Ascending aorta (tissue), 2 donors: ENCODE measurements around the gene CTNND2. TPM values are rescaled to one million over a fixed set of nuclear protein-coding genes. Genes with fewer than 3 reads are reported as not detected.

ENCODE experiments used
- DNase-seq, 2 donors: peaks; one replicate each; pipeline ENCODE4 v3.0.0-alpha.2; 2019; ENCODE audit warnings: low spot score in 2 of 2
- H3K27ac ChIP-seq, 2 donors: fragments of 200-600 bp; sonication (generic); one replicate each; pipeline ENCODE4 v1.5.1; 2016 to 2017; ENCODE audit warnings: mild to moderate bottlenecking in 1 of 2
- H3K27me3 ChIP-seq: fragments of 200-600 bp; sonication (generic); one replicate; pipeline ENCODE4 v1.5.1; 2017
- H3K36me3 ChIP-seq, 2 donors: fragments of 200-600 bp; sonication (generic); one replicate each; pipeline ENCODE4 v1.5.1; 2016
- H3K4me1 ChIP-seq, 2 donors: fragments of 200-600 bp; sonication (generic); one replicate each; pipeline ENCODE4 v1.5.1; 2016 to 2017; ENCODE audit warnings: mild to moderate bottlenecking in 1 of 2
- H3K4me3 ChIP-seq, 2 donors: fragments of 200-600 bp; sonication (generic); one replicate each; pipeline ENCODE4 v1.5.1; 2016 to 2017; ENCODE audit warnings: mild to moderate bottlenecking in 1 of 2
- H3K9me3 ChIP-seq, 2 donors: fragments of 200-600 bp; sonication (generic); one replicate each; pipeline ENCODE4 v1.5.1; 2016
- intact Hi-C: fragments of 100-400 bp; cut with DNase I; formaldehyde crosslinking; loops from one replicate; pipeline ENCODE4 v1.15.1; 2023
- total RNA-seq: library from RNA; depleted of rRNA; stranded (reverse); fragments of >200 nt; gene quantifications from one replicate; pipeline ENCODE4 v1.1.0, GENCODE V29; 2016
- TF ChIP-seq, protein P1 (sequence below), 3 experiments: fragments of 200-600 bp in 2 of 3; fragments of 450-650 bp in 1 of 3; sonication (generic) in 2 of 3; IDR thresholded peaks; one replicate each; pipeline ENCODE4 v1.5.1; 2016 to 2019; ENCODE audit warnings: antibody characterized with exemption in 3 of 3, mild to moderate bottlenecking in 1 of 3, moderate library complexity in 1 of 3

CTNND2 gene
- total RNA-seq, 1 donor from 2014 or later, result 0.11 TPM

DNA sequence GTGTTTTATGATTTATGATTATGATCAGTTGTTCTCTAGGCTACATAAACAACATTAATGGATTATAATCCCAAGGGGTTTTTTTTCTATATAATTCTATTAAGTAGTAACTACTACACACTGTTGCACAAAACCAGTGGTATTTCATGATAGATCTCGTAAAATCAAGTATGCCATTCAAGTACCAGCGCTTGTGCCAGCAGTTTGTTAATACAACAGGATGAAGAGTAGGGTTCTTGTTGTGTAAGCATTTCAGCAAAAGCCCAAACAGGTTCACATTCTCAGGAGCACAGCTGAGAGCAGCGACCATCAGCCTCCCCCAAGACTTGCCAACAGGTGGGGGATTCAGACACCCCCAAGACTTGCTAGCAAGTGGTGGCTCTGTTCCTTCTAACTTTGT, 88.8 kb downstream of the CTNND2 start:
- no peak for DNase-seq
- intact Hi-C loops, result no loop called here
- no peaks in the 10 kb centered on the region for H3K36me3 ChIP-seq
- no peak overlapping the region for H3K27ac ChIP-seq
- no peaks in the 10 kb centered on the region for H3K4me1 ChIP-seq
- H3K9me3 ChIP-seq, result no peaks in the 10 kb centered on the region
- H3K4me3 ChIP-seq, result no peak overlapping the region
- TF ChIP-seq, protein P1, sequence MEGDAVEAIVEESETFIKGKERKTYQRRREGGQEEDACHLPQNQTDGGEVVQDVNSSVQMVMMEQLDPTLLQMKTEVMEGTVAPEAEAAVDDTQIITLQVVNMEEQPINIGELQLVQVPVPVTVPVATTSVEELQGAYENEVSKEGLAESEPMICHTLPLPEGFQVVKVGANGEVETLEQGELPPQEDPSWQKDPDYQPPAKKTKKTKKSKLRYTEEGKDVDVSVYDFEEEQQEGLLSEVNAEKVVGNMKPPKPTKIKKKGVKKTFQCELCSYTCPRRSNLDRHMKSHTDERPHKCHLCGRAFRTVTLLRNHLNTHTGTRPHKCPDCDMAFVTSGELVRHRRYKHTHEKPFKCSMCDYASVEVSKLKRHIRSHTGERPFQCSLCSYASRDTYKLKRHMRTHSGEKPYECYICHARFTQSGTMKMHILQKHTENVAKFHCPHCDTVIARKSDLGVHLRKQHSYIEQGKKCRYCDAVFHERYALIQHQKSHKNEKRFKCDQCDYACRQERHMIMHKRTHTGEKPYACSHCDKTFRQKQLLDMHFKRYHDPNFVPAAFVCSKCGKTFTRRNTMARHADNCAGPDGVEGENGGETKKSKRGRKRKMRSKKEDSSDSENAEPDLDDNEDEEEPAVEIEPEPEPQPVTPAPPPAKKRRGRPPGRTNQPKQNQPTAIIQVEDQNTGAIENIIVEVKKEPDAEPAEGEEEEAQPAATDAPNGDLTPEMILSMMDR (IDR thresholded peaks at IDR 0.05), result no peak
- H3K27me3 ChIP-seq, result no peaks in the 10 kb centered on the region

DNA sequence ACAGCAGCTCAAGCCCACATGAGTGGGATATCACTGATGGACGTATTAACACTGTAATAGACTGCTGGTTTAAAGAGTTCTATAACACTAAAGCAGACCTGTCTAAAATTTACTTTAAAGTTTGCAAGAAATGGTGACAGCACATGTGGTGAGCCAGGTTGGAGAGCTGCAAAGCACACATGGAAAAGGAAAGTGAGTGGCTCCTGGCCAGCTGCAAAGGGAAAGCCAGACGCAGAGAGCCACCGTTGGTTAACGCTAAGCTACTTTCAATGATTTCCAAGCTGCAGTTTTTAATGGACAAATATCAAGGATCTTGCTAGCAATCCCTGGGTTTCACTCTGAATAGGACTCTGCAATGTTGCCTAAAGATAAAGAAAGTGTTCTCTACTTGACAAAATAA, 89.9 kb downstream of the CTNND2 start:
- TF ChIP-seq, protein P1 (IDR thresholded peaks at IDR 0.05), result no peak
- Histone ChIP-seq H3K36me3 (no peaks in the 10 kb centered on the region), H3K4me1 (no peaks in the 10 kb centered on the region), H3K4me3 (no peak overlapping the region), H3K27me3 (no peaks in the 10 kb centered on the region), H3K9me3 (no peaks in the 10 kb centered on the region), H3K27ac (no peak overlapping the region)
- intact Hi-C loops, result no loop called here
- DNase-seq, result no peak

DNA sequence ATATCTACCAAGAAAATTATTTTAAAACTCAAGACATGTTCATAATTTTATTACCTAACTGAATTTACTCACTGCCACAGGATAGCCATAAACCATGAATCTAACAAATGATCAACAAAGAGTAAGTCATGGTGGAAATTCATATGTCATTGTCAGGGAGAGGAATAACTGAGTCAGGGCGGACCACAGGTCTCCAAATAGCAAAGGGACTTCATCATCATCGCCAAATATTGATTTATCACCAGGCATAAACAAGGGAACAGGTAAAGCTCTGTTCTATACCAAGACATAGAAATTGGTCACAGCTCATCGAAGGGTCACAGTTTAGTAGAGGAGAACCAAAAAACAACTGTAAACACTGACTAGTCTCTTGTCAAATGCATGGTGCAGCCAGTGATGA, 94.8 kb downstream of the CTNND2 start:
- H3K36me3 ChIP-seq, result no peaks in the 10 kb centered on the region
- intact Hi-C loops, result no loop called here
- H3K9me3 ChIP-seq, result no peaks in the 10 kb centered on the region
- TF ChIP-seq, protein P1 (IDR thresholded peaks at IDR 0.05), result no peak
- H3K4me3 ChIP-seq, result no peak overlapping the region
- no peaks in the 10 kb centered on the region for H3K4me1 ChIP-seq
- H3K27ac ChIP-seq, result no peak overlapping the region
- H3K27me3 ChIP-seq, result no peaks in the 10 kb centered on the region
- DNase-seq, result no peak

DNA sequence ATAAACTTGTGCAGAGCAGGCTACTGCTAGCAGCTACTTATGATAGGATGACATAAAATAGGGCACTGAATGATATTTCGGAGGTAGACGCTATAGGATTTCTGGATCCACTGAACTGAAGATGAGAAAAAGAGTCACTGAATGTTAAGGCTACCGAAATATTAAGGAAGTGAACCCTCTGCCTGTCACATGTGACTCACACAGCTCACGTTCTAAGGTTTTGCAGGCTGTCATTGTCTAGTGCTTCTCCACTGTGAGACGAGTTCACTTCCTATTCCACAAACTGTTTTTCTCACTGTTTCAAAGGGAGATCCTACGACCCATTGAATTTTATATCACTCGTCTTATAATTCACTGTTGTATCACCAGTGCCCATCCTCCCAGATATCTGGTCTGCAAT, 100.8 kb downstream of the CTNND2 start:
- TF ChIP-seq, protein P1 (IDR thresholded peaks at IDR 0.05), result no peak
- H3K9me3 ChIP-seq, result no peaks in the 10 kb centered on the region
- H3K4me3 ChIP-seq, result no peak overlapping the region
- no peak for DNase-seq
- H3K27me3 ChIP-seq, result no peaks in the 10 kb centered on the region
- no peak overlapping the region for H3K27ac ChIP-seq
- H3K36me3 ChIP-seq, result no peaks in the 10 kb centered on the region
- H3K4me1 ChIP-seq, result no peaks in the 10 kb centered on the region
- intact Hi-C loops, result no loop called here

DNA sequence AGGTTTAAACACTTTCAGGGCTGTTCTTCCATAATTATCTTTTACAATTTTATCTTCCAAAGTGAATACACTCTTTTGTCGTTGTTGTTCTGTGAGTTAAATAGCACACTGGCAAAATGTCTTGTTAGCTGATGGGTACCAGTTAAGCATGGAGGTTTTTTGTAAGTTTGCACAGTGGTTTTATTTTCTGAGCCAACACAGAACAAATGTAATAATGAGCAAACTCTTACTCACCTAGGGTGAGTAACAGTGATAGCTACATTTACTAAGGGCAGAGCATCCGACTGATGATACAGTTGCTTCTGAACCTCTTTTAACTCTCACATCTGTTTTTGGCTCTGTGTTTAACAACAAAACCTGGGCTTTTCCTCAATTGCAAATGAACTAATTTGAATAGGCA, 103.2 kb downstream of the CTNND2 start:
- intact Hi-C loops, result no loop called here
- Histone ChIP-seq H3K36me3 (no peaks in the 10 kb centered on the region), H3K9me3 (no peaks in the 10 kb centered on the region), H3K27me3 (no peaks in the 10 kb centered on the region), H3K4me3 (no peak overlapping the region), H3K27ac (no peak overlapping the region), H3K4me1 (no peaks in the 10 kb centered on the region)
- TF ChIP-seq, protein P1 (IDR thresholded peaks at IDR 0.05), result no peak
- DNase-seq, result no peak

DNA sequence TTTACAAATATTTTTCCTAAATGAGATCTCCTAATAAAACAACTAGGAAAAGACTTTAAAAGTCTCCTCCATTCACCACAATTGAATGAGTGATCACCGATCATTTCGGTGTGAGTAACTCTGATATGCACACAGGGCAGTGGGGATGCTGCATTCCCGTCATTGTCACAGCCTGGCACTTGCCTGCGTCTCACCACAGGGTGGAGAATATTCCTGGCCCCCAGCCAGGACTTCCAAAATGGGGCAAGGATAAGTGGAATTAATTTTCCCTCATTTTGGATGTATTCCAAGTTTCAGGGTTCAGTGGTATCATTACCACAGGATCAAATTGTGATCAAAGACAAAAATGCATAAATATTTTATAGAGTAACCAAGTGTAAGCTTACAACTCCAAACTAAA, 107.1 kb downstream of the CTNND2 start:
- TF ChIP-seq, protein P1 (IDR thresholded peaks at IDR 0.05), result no peak
- Histone ChIP-seq H3K4me3 (no peak overlapping the region), H3K4me1 (no peaks in the 10 kb centered on the region), H3K9me3 (no peaks in the 10 kb centered on the region), H3K27ac (no peak overlapping the region), H3K36me3 (no peaks in the 10 kb centered on the region), H3K27me3 (no peaks in the 10 kb centered on the region)
- no peak for DNase-seq
- intact Hi-C loops, result no loop called here
